Measurements from ENCODE around the gene KDM8.

KDM8 gene

GRCh38 chr16:27269300-27270150 lies 66.2 kb downstream of the KDM8 start:
- DNase-seq (ENCODE audit: low read depth): no peak

- DNase-seq (ENCODE audit: low read depth): no peak
Observed at GRCh38 chr16:27270349-27270748, 67.0 kb downstream of the KDM8 start.
